H1 (cell line): ENCODE data around the gene POLN. TPM values are rescaled to one million over a fixed set of nuclear protein-coding genes. Genes with fewer than 3 reads are reported as not detected.
"Not testable (repeated sequence)": the region's sequence is repeated elsewhere in the genome, so short reads cannot be mapped to it uniquely, and the experiment has no call there.

Experiments used
- CTCF ChIA-PET: fragments of 300-600 bp; sonication (Branson Sonifier 250); formaldehyde crosslinking; loops from one replicate; lab custom pipeline; 2021; ENCODE audit not compliant: partially characterized antibody; lab: Charles Lee
- POLR2A ChIA-PET: fragments of 300-600 bp; sonication (Branson Sonifier 250); formaldehyde crosslinking; loops from one replicate; lab custom pipeline; 2021; ENCODE audit warnings: inconsistent platforms; ENCODE audit not compliant: partially characterized antibody; lab: Charles Lee
- DNase-seq, 2 experiments: peaks; one replicate each; pipeline versions ENCODE4 v3.0.0 to v3.0.0-alpha.2; 2010 to 2022; ENCODE audit warnings: low spot score in 2 of 2, low read depth in 1 of 2, mixed read lengths in 1 of 2
- FAIRE-seq: peaks from 2 replicates; lab custom pipeline; 2011; peaks lifted over from hg19 to GRCh38; lab: Jason Lieb, UNC
- H2AFZ ChIP-seq: 2 replicates; pipeline ENCODE4 v1.8.1; 2012; ENCODE audit warnings: low read length, inconsistent platforms
- H2AK5ac ChIP-seq: 2 replicates; pipeline ENCODE4 v1.6.1; 2013; ENCODE audit warnings: low read depth, low read length
- H2BK120ac ChIP-seq: replicated peaks from 2 replicates; pipeline ENCODE3; 2013; ENCODE audit warnings: low read depth, low read length, inconsistent platforms
- H2BK12ac ChIP-seq: 2 replicates; pipeline ENCODE4 v1.6.1; 2013; ENCODE audit warnings: low read depth, low read length
- H2BK15ac ChIP-seq: 2 replicates; pipeline ENCODE4 v1.6.1; 2013; ENCODE audit warnings: low read length
- H2BK20ac ChIP-seq: 2 replicates; pipeline ENCODE4 v1.6.1; 2013; ENCODE audit warnings: low read length
- H2BK5ac ChIP-seq: 2 replicates; pipeline ENCODE4 v1.6.1; 2013; ENCODE audit warnings: low read depth, low read length
- H3K14ac ChIP-seq: 2 replicates; pipeline ENCODE4 v1.6.1; 2013; ENCODE audit warnings: inconsistent platforms; ENCODE audit not compliant: insufficient read length
- H3K18ac ChIP-seq: 2 replicates; pipeline ENCODE4 v1.6.1; 2013; ENCODE audit warnings: low read length; ENCODE audit errors: extremely low read depth
- H3K23ac ChIP-seq: 2 replicates; pipeline ENCODE4 v1.6.1; 2013; ENCODE audit warnings: inconsistent platforms; ENCODE audit not compliant: insufficient read length
- H3K23me2 ChIP-seq: 2 replicates; pipeline ENCODE4 v1.6.1; 2013; ENCODE audit warnings: low read depth, low read length
- H3K27ac ChIP-seq: 2 replicates; pipeline ENCODE4 v1.6.1; 2011; ENCODE audit warnings: low read depth, low read length, inconsistent platforms
- H3K27me3 ChIP-seq, 4 experiments: replicated peaks in 1 of 4; 1 replicate in 1 of 4; 2 replicates in 3 of 4; pipeline versions ENCODE4 v1.6.1 to v1.8.1; 2011 to 2013; ENCODE audit warnings: low read length in 3 of 4, mild to moderate bottlenecking in 3 of 4, inconsistent platforms in 2 of 4, mixed read lengths in 2 of 4, moderate library complexity in 1 of 4; ENCODE audit not compliant: control insufficient read depth in 3 of 4, insufficient read depth in 3 of 4; ENCODE audit errors: extremely low read depth in 1 of 4
- H3K36me3 ChIP-seq, 4 experiments: 2 replicates each; pipeline versions ENCODE4 v1.6.1 to v1.8.1; 2011 to 2013; ENCODE audit warnings: mild to moderate bottlenecking in 4 of 4, low read length in 3 of 4, moderate library complexity in 2 of 4, control low read depth in 1 of 4, inconsistent platforms in 1 of 4; ENCODE audit not compliant: insufficient read depth in 4 of 4, control insufficient read depth in 2 of 4
- H3K4ac ChIP-seq: replicated peaks from 2 replicates; pipeline ENCODE3; 2013; ENCODE audit warnings: low read length, low read depth, mixed read lengths, inconsistent platforms; ENCODE audit not compliant: insufficient read length
- H3K4me1 ChIP-seq, 4 experiments: replicated peaks in 1 of 4; 1 replicate in 1 of 4; 2 replicates in 3 of 4; pipeline versions ENCODE4 v1.6.1 to v1.8.1; 2011 to 2013; ENCODE audit warnings: low read length in 3 of 4, inconsistent platforms in 2 of 4, mixed read lengths in 1 of 4; ENCODE audit not compliant: insufficient read depth in 4 of 4, control insufficient read depth in 3 of 4
- H3K4me2 ChIP-seq, 2 experiments: 2 replicates each; pipeline versions ENCODE4 v1.6.1 to v1.8.1; 2011 to 2013; ENCODE audit warnings: low read depth in 2 of 2, low read length in 2 of 2, control low read depth in 1 of 2, inconsistent platforms in 1 of 2, mild to moderate bottlenecking in 1 of 2; ENCODE audit not compliant: insufficient read depth in 1 of 2
- H3K4me3 ChIP-seq, 4 experiments: fragments of 200-600, 300-600 bp in 1 of 4; sonication (generic), shearing (Covaris generic), sonication (Bioruptor Twin) in 1 of 4; 2 replicates each; pipeline versions ENCODE4 v1.5.1 to v1.8.1; 2011 to 2016; ENCODE audit warnings: low read length in 4 of 4, low read depth in 3 of 4, control low read depth in 2 of 4, inconsistent platforms in 2 of 4, mild to moderate bottlenecking in 2 of 4, mixed read lengths in 1 of 4, moderate library complexity in 1 of 4; ENCODE audit not compliant: insufficient read depth in 2 of 4; ENCODE audit errors: extremely low read depth in 1 of 4
- H3K56ac ChIP-seq: replicated peaks from 2 replicates; pipeline ENCODE3; 2013; ENCODE audit warnings: low read depth, mild to moderate bottlenecking, mixed read lengths, low read length, inconsistent platforms; ENCODE audit not compliant: insufficient read length
- H3K79me1 ChIP-seq: 2 replicates; pipeline ENCODE4 v1.6.1; 2013; ENCODE audit warnings: low read depth, low read length, control low read depth
- H3K79me2 ChIP-seq, 2 experiments: 2 replicates each; pipeline versions ENCODE4 v1.6.1 to v1.8.1; 2012 to 2013; ENCODE audit warnings: low read length in 2 of 2, mild to moderate bottlenecking in 2 of 2, inconsistent platforms in 1 of 2; ENCODE audit not compliant: insufficient read depth in 2 of 2, control insufficient read depth in 1 of 2
- H3K9ac ChIP-seq, 4 experiments: replicated peaks in 1 of 4; 1 replicate in 1 of 4; 2 replicates in 3 of 4; pipeline versions ENCODE4 v1.6.1 to v1.8.1; 2011 to 2013; ENCODE audit warnings: low read depth in 3 of 4, low read length in 3 of 4, control low read depth in 2 of 4, mild to moderate bottlenecking in 2 of 4, moderate library complexity in 2 of 4, inconsistent platforms in 1 of 4; ENCODE audit errors: extremely low read depth in 1 of 4
- H3K9me3 ChIP-seq, 2 experiments: 2 replicates each; pipeline versions ENCODE4 v1.6.1 to v1.8.1; 2012 to 2013; ENCODE audit warnings: mild to moderate bottlenecking in 2 of 2, moderate library complexity in 2 of 2, control low read depth in 1 of 2, inconsistent platforms in 1 of 2, low read depth in 1 of 2, low read length in 1 of 2, mixed read lengths in 1 of 2; ENCODE audit not compliant: insufficient read depth in 2 of 2
- H4K20me1 ChIP-seq, 2 experiments: replicated peaks in 1 of 2; 2 replicates each; pipeline versions ENCODE3 to v1.8.1; 2011 to 2013; ENCODE audit warnings: inconsistent platforms in 2 of 2, low read length in 2 of 2, mild to moderate bottlenecking in 1 of 2; ENCODE audit not compliant: insufficient read depth in 2 of 2, control insufficient read depth in 1 of 2
- H4K5ac ChIP-seq: 2 replicates; pipeline ENCODE4 v1.6.1; 2013; ENCODE audit warnings: low read length, low read depth, mixed read lengths, inconsistent platforms; ENCODE audit not compliant: insufficient read length
- H4K8ac ChIP-seq: 2 replicates; pipeline ENCODE4 v1.8.0; 2013; ENCODE audit warnings: mild to moderate bottlenecking, moderate library complexity, low read length, inconsistent platforms; ENCODE audit not compliant: insufficient read depth; ENCODE audit errors: extremely low read depth
- H4K91ac ChIP-seq: replicated peaks from 2 replicates; pipeline ENCODE3; 2013; ENCODE audit warnings: low read length, mixed read lengths, inconsistent platforms; ENCODE audit not compliant: insufficient read length
- WGBS, 2 experiments: shearing (Covaris generic) in 1 of 2; methylation state at CpG; one replicate each; pipeline versions ENCODE4 v1.1.6 to v1.1.7; 2013 to 2015; ENCODE audit warnings: low lambda C conversion rate in 2 of 2, mixed read lengths in 2 of 2, inconsistent platforms in 1 of 2, low coverage in 1 of 2, missing lambda C conversion rate in 1 of 2; ENCODE audit not compliant: insufficient replicate concordance in 2 of 2, insufficient coverage in 1 of 2, insufficient read length in 1 of 2; ENCODE audit errors: extremely low coverage in 1 of 2, missing lambda C conversion rate in 1 of 2; 5-methylcytosine and 5-hydroxymethylcytosine counted together
- polyA plus RNA-seq, 7 experiments: library from polyadenylated mRNA; depleted of rRNA in 3 of 7; stranded (reverse) in 5 of 7; unstranded in 2 of 7; fragments of >200 nt in 5 of 7; fragments of 200-250 nt in 2 of 7; gene quantifications; 1 replicate in 5 of 7; 2 replicates in 1 of 7; 4 replicates in 1 of 7; pipeline versions ENCODE4 v1.2.1 to v1.2.3, GENCODE V29; 2011 to 2013; ENCODE audit warnings: missing spikeins in 2 of 7, mixed read lengths in 2 of 7
- total RNA-seq: library from RNA; stranded (reverse); fragmentation: NEBNext Ultra II Directional; extraction: Animal tissue kit (Norgen Biotek cat#: 25700); gene quantifications from 2 replicates; pipeline ENCODE4 v1.2.1, GENCODE V29; 2021

The POLN gene
- total and polyA plus RNA-seq, 2 of the 8 experiments (the other 6 are each of a cell fraction or from before 2014, with no cell fraction given): 0.98 to 1.5 TPM

- DNase-seq, H3K14ac ChIP-seq, H3K9ac ChIP-seq, H3K23me2 ChIP-seq, H4K5ac ChIP-seq, H3K56ac ChIP-seq, H2BK12ac ChIP-seq, H2BK20ac ChIP-seq, H3K4me2 ChIP-seq, H2AK5ac ChIP-seq, H3K9me3 ChIP-seq, FAIRE-seq, CTCF ChIA-PET, H3K79me1 ChIP-seq, H2BK5ac ChIP-seq, H4K8ac ChIP-seq, H3K4ac ChIP-seq, H3K36me3 ChIP-seq, H4K20me1 ChIP-seq, H4K91ac ChIP-seq, H3K4me1 ChIP-seq, H3K27me3 ChIP-seq, POLR2A ChIA-PET, H2BK15ac ChIP-seq, H3K27ac ChIP-seq, H3K18ac ChIP-seq, H3K79me2 ChIP-seq, H3K23ac ChIP-seq, H3K4me3 ChIP-seq, H2BK120ac ChIP-seq, H2AFZ ChIP-seq: not testable (repeated sequence)
- 82% methylated on average over 10 of the region's 10 CpGs; no CpG with 5 or more reads in 1 of the 2 experiments for WGBS, 2 experiments
These were observed 33.1 kb upstream of the POLN start for GRCh38 chr4:2275044-2275397.
